Breast epithelium (tissue), 3 donors: ENCODE data around the gene RNF111.

Source experiments
- CTCF ChIP-seq, 3 donors: fragments of 450-650 bp; IDR thresholded peaks; one replicate each; pipeline ENCODE4 v1.5.1; 2016 to 2017; ENCODE audit warnings: antibody characterized with exemption in 3 of 3, mild to moderate bottlenecking in 3 of 3, moderate library complexity in 3 of 3
- POLR2A ChIP-seq: fragments of 450-650 bp; IDR thresholded peaks from one replicate; pipeline ENCODE4 v1.6.1; 2016; ENCODE audit warnings: antibody characterized with exemption, mild to moderate bottlenecking, moderate library complexity

GRCh38 chr15:59074607-59075006, 87.1 kb downstream of the RNF111 start:
- TF ChIP-seq CTCF (IDR thresholded peaks at IDR 0.05) (no peak), POLR2A (no peak)
